ENCODE data around the gene RERE.

The RERE gene

DNA sequence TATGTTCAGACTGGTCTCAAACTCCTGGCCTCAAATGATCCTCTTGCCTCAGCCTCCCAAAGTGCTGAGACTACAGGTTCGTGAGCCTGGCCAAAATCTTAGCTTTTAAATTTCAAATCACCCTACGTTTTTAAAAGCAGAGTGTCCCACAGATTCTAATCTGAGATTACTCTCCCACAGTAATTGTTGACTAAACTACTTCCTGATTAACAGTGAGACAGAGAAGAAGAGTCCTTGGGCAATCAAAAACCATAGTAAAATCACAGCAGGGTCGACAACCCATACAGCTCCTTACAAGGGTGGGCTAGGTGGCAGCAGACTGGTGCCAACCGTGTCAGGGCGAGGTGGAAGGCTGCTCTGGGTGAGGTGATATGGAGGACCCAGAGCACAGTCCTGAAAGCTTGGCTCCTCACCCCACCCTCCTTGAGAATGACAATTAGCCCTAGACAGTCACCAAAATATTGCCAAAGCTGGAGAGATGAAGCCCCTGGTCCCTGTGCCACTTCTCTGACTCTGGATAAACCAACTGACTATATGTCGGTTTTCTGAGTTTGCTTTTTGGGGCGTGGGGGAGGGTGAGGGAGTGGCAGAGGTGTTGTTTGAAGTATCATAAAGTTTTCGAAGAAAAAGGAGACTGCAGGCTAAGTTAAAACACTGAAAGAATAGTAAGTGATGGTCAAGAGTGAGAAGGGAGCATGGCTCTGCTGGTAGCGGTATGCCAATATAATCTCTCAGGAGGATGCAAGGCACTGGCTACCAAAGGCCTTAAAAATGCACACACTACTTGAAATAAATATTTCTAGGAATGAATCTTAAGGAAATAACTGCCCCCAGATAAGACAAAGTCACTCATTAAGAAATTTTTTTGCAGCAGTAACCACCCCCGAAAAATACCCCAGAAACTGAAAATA is 412.7 kb downstream of the RERE start:
- DNase-seq (ENCODE audit: low read depth) = no peak

DNA sequence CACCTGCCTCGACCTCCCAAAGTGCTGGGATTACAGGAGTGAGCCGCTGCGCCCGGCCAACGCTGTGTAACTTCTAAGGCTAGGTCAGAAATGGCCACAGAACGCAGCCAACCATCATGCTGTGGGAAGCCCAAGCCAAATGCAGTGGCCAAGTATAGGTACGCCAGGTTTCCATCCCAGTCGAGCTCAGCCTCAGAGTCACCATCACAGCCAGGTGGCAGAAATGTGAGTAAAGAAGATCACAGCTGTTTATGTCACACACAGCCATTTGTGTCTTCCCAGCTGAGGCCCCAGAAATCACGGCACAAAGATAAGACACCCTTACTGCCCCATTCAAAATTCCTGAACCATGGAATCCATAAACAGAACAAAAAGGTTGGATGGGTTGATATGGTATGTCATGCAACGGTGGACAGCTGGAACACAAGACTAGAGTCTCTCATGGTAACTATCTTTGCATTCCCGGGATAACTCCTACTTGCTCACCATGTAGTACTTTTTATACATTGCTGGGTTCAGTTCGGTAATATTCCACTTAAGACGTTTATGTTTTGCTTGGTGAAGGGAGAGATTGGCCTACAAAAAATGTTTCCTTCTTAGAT is 415.2 kb downstream of the RERE start:
- DNase-seq (ENCODE audit: low read depth) = no peak

DNA sequence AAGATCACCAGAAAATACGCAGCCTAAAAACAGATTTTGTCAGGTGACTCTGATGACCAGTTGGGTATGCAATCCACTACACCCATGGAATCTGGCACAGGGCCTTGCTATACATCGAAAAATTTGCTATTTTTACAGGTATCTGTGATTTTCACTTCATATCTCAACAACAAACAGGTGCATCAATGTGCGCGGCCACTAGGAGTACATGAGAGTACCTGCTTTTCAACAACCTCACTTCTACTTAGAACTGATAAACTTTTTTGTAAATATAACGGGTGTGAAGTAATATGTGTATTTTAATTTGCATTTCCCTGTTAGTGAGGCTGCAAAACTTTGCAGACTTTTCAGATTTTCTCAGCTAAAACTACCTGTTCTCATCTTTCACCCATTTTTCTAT is 418.8 kb downstream of the RERE start:
- DNase-seq (ENCODE audit: low read depth) = no peak

DNA sequence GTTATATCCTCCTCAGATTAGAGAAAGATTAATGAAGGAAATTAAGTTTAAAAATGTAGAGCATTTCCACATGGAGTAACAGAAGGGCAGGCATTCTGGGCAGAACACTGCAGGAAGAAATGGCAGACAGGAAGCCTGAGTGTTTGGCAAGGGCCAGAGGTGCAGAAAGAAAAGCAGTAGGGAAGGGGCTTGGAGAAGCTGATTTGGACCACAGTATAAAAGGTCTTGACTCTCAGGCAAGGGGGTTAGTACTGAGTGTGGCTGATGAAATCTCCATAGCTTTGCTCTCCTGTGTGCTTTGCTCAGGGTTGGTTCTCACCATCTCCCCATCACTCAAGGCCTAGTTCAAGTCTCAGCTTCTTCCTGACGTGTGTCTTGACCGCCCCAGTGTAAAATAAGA is 419.4 kb downstream of the RERE start:
- no peak for DNase-seq (ENCODE audit: low read depth)

DNA sequence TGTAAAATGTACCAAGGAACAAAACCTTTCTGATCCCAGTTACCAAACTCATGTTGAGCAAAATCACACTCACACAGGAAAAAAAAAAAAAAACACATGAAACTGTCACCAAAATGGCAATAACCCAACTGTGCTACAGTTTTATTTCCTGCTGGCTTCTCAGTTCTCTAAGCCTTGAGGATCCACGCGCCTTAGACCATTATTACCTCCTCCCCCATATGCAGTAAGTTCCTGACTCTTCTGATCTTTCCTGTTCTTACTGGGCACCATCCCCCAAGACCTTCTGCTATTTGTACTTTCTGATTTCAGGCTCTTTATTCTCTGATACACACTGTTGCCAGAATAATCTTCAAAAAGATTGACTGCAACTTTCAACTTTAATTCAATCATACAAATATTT is 419.9 kb downstream of the RERE start:
- DNase-seq (ENCODE audit: low read depth) = no peak

DNA sequence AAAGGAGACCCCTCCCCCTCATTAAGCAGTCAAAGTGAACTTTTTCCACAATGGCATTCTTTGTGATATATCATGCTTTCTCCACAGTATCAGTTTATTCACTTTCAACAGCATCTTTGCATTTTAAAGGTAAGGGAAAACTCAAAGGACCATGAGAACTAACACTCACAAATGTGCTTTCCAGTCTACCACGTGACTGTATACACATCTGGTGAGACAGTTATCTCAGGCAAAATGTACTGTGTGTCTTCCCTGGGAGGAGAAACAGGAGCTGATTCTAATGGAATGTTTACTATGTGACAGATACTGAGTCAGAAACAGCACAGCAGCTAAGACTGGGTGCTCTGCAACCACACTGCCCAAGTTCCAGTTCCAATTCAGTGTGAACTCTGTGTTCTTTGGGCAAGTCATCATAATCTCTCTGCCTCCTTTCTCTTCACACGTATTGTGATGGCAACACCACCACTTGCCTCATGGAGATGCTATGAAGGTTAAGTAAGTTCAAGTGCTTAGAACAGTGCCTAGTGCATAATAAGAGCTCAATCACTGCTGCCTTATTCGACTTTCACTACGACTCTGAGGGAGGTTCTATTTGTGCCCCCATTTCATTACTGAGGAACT is 420.5 kb downstream of the RERE start:
- no peak for DNase-seq (ENCODE audit: low read depth)

DNA sequence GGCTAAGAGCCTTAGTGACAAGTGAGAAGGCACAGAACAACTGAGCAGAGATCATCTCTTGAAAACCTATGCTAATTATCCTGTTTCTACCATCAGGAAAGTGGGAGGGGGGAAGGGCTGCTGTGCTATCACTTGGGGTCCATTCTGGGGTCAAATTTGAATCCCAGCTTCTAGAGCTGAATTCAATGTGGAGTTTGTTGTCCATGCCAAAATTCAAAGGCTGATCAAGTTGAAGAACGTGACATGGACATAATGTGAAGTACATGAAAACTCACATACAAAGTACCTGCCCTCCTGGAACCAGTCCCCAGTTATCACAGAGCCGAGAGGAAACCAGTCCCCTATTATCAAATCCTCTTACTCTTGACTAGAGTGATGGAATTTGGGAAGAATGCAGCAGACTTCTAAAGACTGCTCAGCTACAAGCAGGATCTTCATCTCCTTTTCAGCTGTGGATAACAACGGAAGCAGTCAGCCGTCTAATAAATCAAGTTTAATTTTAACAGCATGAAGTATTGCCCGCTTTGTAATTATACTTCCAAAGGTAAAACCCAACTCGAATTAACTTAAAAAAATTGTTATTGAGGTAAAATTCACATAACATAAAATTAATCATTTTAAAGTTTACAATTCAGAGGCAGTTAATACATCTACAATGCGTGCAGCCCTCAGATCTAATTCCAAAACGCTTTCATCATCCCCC is 421.2 kb downstream of the RERE start:
- DNase-seq (ENCODE audit: low read depth) = no peak

DNA sequence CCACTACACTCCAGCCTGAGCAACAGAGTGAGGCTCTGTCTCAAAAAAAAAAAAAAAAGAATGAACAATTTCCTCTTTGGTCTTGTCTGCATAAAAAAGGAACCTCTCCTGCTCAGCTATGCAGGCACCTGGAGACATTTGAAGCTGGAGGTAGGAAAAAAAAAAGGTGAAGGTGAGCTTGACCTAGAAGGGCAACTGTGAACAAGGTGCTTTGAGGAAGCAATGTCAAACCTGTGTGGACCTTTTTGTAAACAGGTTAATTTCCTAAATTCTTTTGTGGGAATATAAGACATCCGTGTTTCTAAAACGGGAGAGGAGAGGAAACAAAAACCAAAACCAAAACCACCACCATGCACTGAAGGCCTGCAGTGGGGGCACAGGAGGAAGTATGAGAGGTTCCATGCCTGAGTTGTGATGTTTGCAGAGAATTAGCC is 422.0 kb downstream of the RERE start:
- no peak for DNase-seq (ENCODE audit: low read depth)

DNA sequence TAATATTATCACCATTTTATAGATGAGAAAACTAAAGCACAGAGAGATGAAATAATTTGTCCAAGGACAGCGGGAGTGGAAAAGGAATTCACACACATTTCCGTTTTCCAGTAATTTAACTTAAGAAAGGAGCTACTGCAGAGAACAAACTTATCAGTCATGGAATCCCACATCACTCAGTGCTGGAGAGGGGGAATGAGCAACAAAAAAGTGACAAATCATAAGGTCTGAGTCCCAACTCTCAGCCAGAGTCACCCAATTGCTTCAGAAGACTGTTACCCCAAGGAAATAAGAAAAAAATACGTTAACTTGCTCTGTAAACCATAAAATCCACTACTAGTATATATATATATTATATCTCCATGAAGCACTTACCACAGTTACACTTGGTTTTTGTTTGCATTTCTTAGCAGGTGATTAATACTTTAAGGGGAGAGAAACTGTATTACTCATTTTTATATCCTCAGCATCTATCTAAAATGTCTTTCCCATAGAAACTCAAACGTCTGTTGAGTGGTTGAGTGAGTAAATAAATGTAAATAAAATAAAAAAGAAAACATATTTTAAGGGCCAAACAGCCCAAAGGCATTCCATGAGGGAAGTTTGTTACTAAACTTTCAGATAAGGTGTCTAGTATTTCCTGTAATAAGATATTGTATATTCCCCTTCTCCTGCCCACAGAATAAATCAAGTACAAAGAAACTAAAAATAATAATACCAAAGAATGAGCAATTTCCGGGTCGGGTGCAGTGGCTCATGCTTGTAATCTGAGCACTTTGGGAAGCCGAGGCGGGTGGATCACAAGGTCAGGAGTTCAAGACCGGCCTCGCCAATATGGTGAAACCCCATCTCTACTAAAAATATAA is 422.8 kb downstream of the RERE start:
- DNase-seq (ENCODE audit: low read depth) = no peak

DNA sequence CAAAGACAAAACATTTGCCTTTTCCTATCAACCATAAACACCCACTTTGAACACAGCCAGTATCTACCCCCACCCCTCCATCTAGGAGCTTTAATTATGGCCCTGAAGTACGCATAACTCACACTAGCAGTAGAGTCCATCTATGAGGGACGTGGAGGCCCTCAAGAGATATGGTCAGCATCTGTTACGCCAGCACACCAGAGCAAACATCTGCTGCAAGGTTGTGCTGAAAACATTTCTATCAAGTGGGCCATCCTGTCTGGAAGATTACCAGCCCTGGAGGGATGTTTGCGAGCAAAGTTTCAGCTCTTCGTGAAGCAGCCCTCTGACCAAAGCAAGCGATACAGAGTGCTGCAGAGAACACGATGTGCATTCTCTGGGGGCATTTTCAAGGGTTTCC is 424.9 kb downstream of the RERE start:
- no peak for DNase-seq (ENCODE audit: low read depth)

DNA sequence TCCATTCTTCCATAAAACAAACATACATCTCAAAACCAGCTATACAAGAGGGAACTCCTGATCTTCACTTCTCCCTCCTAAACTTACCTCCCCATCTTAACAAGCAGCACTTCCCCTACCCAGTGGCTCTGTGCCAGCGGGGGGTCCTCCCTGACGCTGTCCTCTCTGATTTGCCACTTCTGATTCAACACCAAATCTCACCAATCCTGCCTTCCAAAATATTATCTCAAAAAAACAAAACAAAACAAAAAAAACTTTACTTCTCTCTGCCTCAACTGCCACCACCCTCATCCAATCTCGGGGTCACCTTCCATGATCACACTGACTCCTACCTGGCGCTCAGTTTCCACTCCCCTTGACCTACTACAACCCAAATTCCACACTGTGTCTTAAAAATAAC is 426.7 kb downstream of the RERE start:
- no peak for DNase-seq (ENCODE audit: low read depth)

DNA sequence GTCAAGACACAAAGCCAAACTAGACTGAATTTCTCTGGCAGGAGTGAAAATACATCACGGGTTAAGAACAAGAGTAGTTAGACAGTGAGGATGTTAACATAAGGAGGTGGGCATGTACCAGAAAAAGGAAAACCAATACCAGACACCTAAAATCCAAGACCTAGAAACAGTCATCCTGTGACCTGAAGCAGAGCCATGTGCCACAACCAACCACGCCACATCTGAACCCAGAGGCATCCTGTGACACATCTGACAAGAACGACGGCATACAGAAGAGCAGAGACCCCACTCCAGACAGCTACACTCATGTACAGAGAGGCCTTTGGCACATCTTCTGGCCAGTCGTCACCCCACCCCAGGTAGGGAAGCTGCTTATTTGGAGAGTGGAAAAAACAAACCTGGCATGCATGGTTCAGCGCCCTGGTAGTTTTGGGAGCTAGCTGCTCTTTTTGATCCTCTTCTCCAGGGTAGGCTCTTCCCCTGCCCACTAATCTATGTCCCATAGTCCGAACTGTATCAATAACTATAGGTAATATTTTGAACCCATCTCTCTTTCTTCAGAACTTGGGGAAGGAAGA is 427.4 kb downstream of the RERE start:
- DNase-seq (ENCODE audit: low read depth) = no peak

DNA sequence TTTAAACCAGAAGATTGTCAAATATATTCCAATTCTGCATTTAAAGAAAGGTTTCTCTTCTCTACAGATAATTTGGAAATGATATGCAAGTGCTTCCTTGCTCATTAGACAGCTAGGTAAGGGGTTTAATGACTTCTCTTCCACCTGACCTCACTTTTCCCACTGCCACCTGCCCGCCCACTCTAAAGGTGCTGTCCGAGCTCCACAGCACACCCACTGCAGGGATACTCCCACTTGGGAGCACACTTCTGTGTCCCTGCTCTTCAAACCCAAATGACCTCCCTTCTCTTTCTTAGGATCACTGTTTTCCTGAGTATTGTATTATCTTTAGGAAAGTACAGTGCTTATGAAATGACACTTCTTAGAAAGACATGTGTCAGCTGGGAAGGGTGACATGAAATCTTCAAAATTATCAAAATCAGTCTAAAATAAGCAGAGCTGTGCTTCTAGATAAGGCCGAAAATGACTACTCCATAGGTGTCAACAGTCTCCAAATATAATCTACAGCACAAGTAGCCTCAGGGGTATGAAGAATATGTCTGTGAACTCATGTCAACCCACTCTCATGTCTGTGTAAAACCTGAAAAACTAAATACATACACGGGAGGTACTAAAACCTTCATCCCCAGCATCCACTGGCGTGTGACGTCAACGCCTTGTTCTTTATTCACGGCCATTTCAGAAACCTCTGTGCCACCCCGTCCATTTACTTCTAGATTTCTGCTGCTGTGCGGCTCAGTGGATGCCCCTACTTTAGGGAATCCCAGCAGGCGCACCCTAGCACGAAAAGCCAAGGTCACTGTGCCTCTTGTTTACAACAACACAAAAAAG is 428.5 kb downstream of the RERE start:
- no peak for DNase-seq (ENCODE audit: low read depth)

DNA sequence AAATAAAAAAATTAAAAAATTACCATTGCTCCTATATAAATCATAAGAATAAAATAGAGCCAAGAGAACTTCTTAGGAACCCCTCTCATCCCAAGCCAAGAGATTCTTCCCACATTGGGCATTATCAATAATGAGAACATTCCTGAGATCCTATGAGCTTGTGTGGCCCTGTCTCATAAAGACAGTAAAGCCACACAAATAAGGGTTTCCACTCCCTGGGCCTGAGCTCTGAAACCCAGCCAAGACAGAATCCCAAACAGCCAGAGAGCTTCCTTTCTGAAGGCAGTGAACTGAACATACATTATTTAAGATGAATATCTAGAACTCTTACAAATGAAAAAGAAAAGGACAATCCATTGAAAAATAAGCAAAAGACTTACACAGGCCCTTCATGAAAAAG is 431.2 kb downstream of the RERE start:
- no peak for DNase-seq (ENCODE audit: low read depth)

DNA sequence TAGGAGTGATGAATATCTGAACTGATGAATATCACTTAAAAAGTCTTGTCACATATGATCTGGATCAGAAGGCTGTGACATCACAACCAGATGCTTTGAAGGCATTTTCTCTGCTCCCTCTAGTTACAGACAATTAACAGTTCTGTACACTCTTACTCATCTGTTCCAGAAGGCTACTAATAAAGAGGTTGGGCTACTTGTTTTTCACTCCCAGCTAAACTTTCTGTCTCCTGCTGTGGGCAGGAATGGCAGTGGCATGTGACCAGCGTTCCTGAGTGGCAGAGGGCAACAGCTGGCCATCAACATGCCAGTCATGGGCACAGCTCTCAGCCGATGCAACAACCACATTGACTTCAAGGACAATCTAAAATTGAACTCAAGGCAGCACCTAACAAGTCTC is 432.9 kb downstream of the RERE start:
- no peak for DNase-seq (ENCODE audit: low read depth)

DNA sequence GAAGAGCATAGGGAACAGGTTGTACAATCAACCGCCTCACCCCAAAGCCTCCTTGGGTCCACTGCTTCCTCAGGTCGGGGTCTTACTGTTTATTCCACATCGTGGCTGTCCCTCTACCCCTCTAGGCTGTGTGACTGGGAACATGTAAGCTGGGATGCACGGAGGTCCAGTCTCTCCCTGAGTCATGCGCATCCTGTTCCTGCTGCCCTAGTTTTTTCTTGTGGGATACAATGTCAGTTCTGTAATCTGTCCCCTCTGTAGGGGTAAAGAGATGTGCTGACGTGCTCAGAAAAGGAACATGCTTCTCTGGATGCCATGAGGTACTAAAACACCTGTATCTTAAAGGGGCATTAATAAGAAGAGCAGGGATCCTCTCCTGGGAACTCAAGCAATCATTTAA is 433.4 kb downstream of the RERE start:
- no peak for DNase-seq (ENCODE audit: low read depth)

DNA sequence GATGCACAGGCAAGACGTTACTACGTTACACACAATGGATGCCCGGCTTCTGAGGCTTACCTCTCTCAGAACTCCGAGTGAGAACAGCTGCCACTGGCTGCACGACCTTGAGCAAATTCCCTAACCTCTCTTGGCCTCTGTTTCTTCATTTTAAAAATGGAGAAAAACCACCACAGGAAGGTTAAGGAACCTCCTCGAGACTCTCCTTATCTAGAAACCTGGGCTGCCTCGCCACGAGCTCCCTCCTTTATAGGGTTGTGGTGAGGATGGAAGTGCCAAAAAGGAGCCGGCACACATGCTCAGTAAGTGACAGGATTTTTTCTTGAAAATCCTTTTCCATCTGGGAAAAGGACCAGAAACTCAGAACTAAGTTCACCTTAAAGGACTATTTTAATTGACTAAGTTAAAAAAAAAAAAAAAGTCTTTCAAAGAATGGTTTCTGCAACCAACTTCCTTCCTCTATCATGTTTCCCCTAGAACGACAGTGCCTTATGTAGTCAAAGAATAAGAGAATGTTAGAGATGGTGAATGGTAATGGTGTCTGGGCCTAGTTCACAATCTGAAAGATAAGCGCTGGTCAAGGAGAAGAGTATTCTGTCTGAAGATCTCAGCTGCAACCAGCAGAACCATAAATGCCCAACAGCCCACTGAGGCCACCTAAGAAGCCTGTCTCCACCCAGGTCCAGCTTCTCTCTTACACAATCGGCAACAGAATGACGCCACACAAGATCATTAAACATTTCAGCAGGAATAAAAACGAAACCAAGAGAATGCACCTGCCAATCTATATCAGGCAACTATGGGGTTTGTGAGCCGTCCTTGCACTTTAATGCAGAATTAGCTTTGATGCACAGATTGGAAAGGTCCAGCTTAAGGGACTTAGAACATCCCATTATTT is 434.6 kb downstream of the RERE start:
- no peak for DNase-seq (ENCODE audit: low read depth)

DNA sequence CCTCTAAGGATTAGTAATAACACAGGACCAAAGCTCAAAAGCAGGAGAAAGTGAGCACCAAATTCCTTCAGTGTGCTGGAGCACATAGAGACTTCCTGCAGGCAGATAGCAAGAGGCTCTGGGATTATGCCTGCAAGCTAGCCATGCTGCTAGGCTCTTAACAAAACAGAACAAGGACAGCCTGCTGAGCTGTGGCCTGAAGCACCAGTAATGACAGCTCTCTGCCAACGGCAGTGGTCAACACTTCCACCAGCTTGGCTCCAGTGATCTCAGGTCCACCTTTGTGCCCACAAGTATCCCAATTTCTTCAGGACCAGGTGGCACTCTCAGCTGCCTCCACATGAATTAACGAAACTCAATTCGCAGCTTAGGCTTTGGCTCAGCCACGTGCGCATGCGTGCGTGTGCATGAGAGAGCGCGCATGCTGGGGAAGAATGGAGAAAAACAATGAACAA is 435.4 kb downstream of the RERE start:
- DNase-seq (ENCODE audit: low read depth) = no peak

DNA sequence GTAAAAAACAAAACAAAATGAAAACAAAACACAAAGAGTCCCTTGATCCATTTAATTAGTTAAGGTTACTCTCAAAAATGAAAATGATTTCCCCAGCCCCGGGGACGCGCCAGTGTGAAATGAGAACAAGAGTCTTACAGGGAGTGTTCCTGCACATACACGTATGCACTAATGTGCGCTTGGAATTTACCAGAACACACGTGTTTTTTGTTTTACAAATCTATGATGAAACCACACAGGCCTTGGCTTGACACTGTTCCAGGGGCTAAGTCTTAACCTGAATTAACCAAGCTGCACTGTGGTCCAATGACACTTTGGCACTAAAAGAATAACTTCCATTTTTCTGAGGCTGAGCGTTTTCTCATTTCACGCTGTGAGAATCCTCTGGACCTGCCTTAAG is 435.8 kb downstream of the RERE start:
- DNase-seq (ENCODE audit: low read depth) = no peak

All from stimulated activated CD4-positive, alpha-beta T cell treated with anti-CD3 and anti-CD28 coated beads, Interleukin-2, amount 100 ng/mL, for 4 hours (primary cell).